Right ventricle myocardium inferior (tissue), 1 donor: Measurements from ENCODE around the gene SPSB2. TPM values are rescaled to one million over a fixed set of nuclear protein-coding genes. Genes with fewer than 3 reads are reported as not detected.
"Not testable (repeated sequence)": the region's sequence is repeated elsewhere in the genome, so short reads cannot be mapped to it uniquely, and the experiment has no call there.

Experiments used
- ATAC-seq: fragments of 200-7000 bp; cut with Tn5 transposase; one replicate; pipeline ENCODE4 v1.9.1; 2020; ENCODE audit warnings: mild to moderate bottlenecking, moderate library complexity
- DNase-seq: peaks from one replicate; pipeline ENCODE4 v3.0.0; 2021; ENCODE audit errors: missing footprints
- intact Hi-C: fragments of 100-400 bp; cut with DNase I; formaldehyde crosslinking; loops from one replicate; pipeline ENCODE4 v1.11.0; 2022
- total RNA-seq: library from RNA; stranded (reverse); fragmentation: NEBNext Ultra II Directional; extraction: Animal tissue kit (Norgen Biotek cat#: 25700); gene quantifications from one replicate; pipeline ENCODE4 v1.2.1, GENCODE V29; 2021
- donor health status: DM: no; HTN: yes; CAD: no; lungs with severe emphysema.

Gene SPSB2
- total RNA-seq, 1 donor from 2014 or later, result 3.0 TPM

GRCh38 chr12:6904280-6905276, 31.5 kb upstream of the SPSB2 start, which contains the start of gene LRRC23:
Gene LRRC23, plus strand, starts transcription at chr12:6904822. Its CDS starts 812 bp downstream, at chr12:6905634.
- DNase-seq (peak; percentile 98), ATAC-seq (peak; percentile 98)
- intact Hi-C loops, result loop anchor here (2.0 kb wide), 1 partner anchor 20 kb away; no protein-coding TSS in a partner anchor

- ATAC-seq, result no peak
- DNase-seq, result no peak
- intact Hi-C loops, result loop anchor here (2.0 kb wide), 1 partner anchor 21 kb away; no protein-coding TSS in a partner anchor
Measured at GRCh38 chr12:6903722-6904121, 30.6 kb upstream of the SPSB2 start.

- no peak for DNase-seq
- no peak for ATAC-seq
- intact Hi-C loops, result no loop called here
Measured at GRCh38 chr12:6902448-6902847, 29.3 kb upstream of the SPSB2 start.

GRCh38 chr12:6899837-6900519, 26.9 kb upstream of the SPSB2 start:
- intact Hi-C loops, result no loop called here
- DNase-seq (peak; percentile 78), ATAC-seq (no peak)

GRCh38 chr12:6899427-6899826, 26.3 kb upstream of the SPSB2 start:
- DNase-seq (no peak), ATAC-seq (no peak)
- intact Hi-C loops, result no loop called here

- no peak for ATAC-seq
- no peak for DNase-seq
- intact Hi-C loops, result no loop called here
Measured at GRCh38 chr12:6896846-6897435, 23.8 kb upstream of the SPSB2 start.

- DNase-seq (no peak), ATAC-seq (no peak)
- intact Hi-C loops, result no loop called here
Measured at GRCh38 chr12:6894321-6894720, 21.2 kb upstream of the SPSB2 start.

GRCh38 chr12:6892683-6893082, 19.6 kb upstream of the SPSB2 start:
- intact Hi-C loops, ATAC-seq: not testable (repeated sequence)

GRCh38 chr12:6891646-6892001, 18.5 kb upstream of the SPSB2 start:
- ATAC-seq (peak; percentile 2), DNase-seq (no peak)
- intact Hi-C loops, result loop anchor here (2.0 kb wide), 1 partner anchor 19 kb away; the partner anchor contains the start of gene SPSB2

More at GRCh38 chr12:6892683-6893082, 19.6 kb upstream of the SPSB2 start:
- DNase-seq, result not testable (repeated sequence)

GRCh38 chr12:6890789-6891645, 17.9 kb upstream of the SPSB2 start:
- peak; percentile 99 for DNase-seq
- peak; percentile 97 for ATAC-seq
- intact Hi-C loops, result loop anchor here (2.0 kb wide), 1 partner anchor 18 kb away; the partner anchor contains the start of gene SPSB2

GRCh38 chr12:6889775-6890573, 16.9 kb upstream of the SPSB2 start:
- intact Hi-C loops, result loop anchor here (2.0 kb wide), 1 partner anchor 17 kb away; the partner anchor contains the start of gene SPSB2
- ATAC-seq, DNase-seq: not testable (repeated sequence)

- DNase-seq, intact Hi-C loops, ATAC-seq: not testable (repeated sequence)
Measured at GRCh38 chr12:6888794-6889193, 15.7 kb upstream of the SPSB2 start.

GRCh38 chr12:6888360-6888759, 15.3 kb upstream of the SPSB2 start:
- intact Hi-C loops, result no loop called here
- DNase-seq (no peak), ATAC-seq (no peak)

GRCh38 chr12:6887460-6887859, 14.4 kb upstream of the SPSB2 start:
- DNase-seq, result no peak
- ATAC-seq, result no peak
- intact Hi-C loops, result no loop called here

- ATAC-seq, intact Hi-C loops, DNase-seq: not testable (repeated sequence)
Measured at GRCh38 chr12:6886206-6886999, 13.3 kb upstream of the SPSB2 start.

GRCh38 chr12:6884539-6884938, 11.4 kb upstream of the SPSB2 start:
- no peak for DNase-seq
- no peak for ATAC-seq
- intact Hi-C loops, result no loop called here
